Glutamatergic neuron (in vitro differentiated cells): Measurements from ENCODE around the gene CAMSAP3. TPM values are rescaled to one million over a fixed set of nuclear protein-coding genes. Genes with fewer than 3 reads are reported as not detected.
A peak's percentile ranks its signal among the peaks of the same experiment; 100 is the strongest.

ENCODE experiments used
- DNase-seq: peaks from one replicate; pipeline ENCODE4 v3.0.0; 2022
- H3K27ac Mint-ChIP-seq: one replicate; pipeline ENCODE4 v1.8.0; 2020; ENCODE audit warnings: mild to moderate bottlenecking, mixed read lengths, inconsistent platforms; ENCODE audit not compliant: unreplicated experiment
- H3K27me3 Mint-ChIP-seq: one replicate; pipeline ENCODE4 v1.8.0; 2020; ENCODE audit warnings: mild to moderate bottlenecking, moderate library complexity, mixed read lengths, inconsistent platforms; ENCODE audit not compliant: unreplicated experiment
- H3K36me3 Mint-ChIP-seq: one replicate; pipeline ENCODE4 v1.8.0; 2020; ENCODE audit warnings: mild to moderate bottlenecking, mixed read lengths, inconsistent platforms; ENCODE audit not compliant: unreplicated experiment
- H3K4me1 Mint-ChIP-seq: one replicate; pipeline ENCODE4 v1.8.0; 2020; ENCODE audit warnings: mild to moderate bottlenecking, low read depth, mixed read lengths, inconsistent platforms; ENCODE audit not compliant: unreplicated experiment
- H3K4me3 Mint-ChIP-seq: one replicate; pipeline ENCODE4 v1.8.0; 2020; ENCODE audit warnings: mild to moderate bottlenecking, mixed read lengths, inconsistent platforms; ENCODE audit not compliant: unreplicated experiment
- H3K9me3 Mint-ChIP-seq: one replicate; pipeline ENCODE4 v1.8.0; 2020; ENCODE audit warnings: mild to moderate bottlenecking, moderate library complexity, mixed read lengths, inconsistent platforms; ENCODE audit not compliant: unreplicated experiment
- total RNA-seq: library from RNA; stranded (reverse); fragmentation: NEBNext Ultra II Directional; extraction: Animal tissue kit (Norgen Biotek cat#: 25700); gene quantifications from one replicate; pipeline ENCODE4 v1.2.1, GENCODE V29; 2021; ENCODE audit not compliant: unreplicated experiment
- TF ChIP-seq, protein P1 (sequence below): fragments of 200-600 bp; sonication (generic); IDR thresholded peaks from one replicate; pipeline ENCODE4 v1.5.0; 2021; ENCODE audit not compliant: partially characterized antibody, unreplicated experiment

The CAMSAP3 gene
- total RNA-seq, 1 donor from 2014 or later = 47.6 TPM

DNA sequence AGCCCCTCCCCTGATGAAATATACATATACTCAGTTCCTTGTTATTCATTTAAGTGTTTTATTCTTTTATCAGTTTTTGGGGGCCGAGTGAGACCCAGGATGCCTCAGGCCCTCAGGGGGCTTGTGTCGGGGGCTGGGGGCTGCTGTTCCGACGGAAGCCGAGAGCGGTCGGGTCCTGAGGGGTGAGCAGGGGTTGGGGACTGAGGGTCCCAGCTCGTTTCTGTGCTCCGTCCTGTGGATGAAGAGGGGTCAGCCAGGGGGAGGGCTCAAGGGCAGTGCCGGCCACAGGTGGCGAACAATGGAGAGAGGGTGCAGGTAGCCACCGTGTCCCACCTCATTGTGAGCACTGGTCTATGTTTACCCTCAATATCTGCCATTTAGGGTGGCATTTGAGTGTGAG is 35.9 kb downstream of the CAMSAP3 start:
- no peak for DNase-seq
- TF ChIP-seq, protein P1, sequence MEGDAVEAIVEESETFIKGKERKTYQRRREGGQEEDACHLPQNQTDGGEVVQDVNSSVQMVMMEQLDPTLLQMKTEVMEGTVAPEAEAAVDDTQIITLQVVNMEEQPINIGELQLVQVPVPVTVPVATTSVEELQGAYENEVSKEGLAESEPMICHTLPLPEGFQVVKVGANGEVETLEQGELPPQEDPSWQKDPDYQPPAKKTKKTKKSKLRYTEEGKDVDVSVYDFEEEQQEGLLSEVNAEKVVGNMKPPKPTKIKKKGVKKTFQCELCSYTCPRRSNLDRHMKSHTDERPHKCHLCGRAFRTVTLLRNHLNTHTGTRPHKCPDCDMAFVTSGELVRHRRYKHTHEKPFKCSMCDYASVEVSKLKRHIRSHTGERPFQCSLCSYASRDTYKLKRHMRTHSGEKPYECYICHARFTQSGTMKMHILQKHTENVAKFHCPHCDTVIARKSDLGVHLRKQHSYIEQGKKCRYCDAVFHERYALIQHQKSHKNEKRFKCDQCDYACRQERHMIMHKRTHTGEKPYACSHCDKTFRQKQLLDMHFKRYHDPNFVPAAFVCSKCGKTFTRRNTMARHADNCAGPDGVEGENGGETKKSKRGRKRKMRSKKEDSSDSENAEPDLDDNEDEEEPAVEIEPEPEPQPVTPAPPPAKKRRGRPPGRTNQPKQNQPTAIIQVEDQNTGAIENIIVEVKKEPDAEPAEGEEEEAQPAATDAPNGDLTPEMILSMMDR = no peak
- no peak overlapping the region for H3K27ac Mint-ChIP-seq
- H3K4me3 Mint-ChIP-seq = no peak overlapping the region
- H3K36me3 Mint-ChIP-seq = no peaks in the 10 kb centered on the region
- peaks cover 11% of the 10 kb centered on the region for H3K4me1 Mint-ChIP-seq
- H3K9me3 Mint-ChIP-seq = peaks cover 16% of the 10 kb centered on the region
- peaks cover 18% of the 10 kb centered on the region for H3K27me3 Mint-ChIP-seq

DNA sequence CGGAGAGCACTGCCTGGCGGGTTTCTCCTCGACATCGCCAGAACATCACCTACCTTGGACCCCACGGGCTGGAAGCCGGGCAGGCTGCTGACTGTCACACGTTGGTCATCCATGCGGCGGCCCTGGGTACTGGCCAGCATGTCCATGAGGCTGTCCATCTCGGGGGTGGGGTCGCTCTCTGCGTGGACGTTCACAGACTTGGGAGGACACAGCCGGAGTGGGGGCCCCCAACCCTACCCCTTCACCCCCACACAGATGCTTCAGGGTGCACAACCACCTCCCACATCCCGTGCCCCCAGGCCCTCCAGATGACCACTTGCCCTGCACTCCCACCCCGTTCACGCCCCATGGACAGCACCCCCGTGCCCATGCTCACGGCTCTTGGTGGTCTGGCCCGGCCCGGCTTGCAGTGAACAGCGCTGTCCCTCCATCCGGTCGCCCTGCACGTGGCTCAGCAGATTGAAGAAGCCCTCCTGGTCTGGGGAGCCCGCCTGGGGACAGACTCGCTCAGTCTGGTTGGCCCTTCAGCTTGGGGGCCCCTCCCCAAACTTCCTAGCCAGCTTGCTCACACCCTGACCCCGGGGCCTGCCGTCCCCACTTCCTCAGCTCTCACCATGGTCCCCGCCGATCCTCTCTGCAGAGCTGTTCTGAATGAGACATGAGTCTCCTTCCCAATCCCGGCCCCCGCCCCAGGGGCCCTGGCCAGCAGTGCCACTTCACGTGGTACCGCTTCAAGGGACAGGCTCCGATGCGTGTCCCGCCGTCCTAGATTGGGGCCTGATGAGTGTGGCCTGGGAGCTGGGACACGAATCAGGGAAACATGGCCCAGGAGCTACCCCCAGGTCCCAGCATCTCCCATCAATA is 36.9 kb downstream of the CAMSAP3 start:
- H3K4me3 Mint-ChIP-seq = no peak overlapping the region
- no peaks in the 10 kb centered on the region for H3K36me3 Mint-ChIP-seq
- peaks cover 11% of the 10 kb centered on the region for H3K4me1 Mint-ChIP-seq
- H3K27me3 Mint-ChIP-seq = peaks cover 20% of the 10 kb centered on the region
- H3K9me3 Mint-ChIP-seq = peaks cover 14% of the 10 kb centered on the region
- DNase-seq = no peak
- no peak overlapping the region for H3K27ac Mint-ChIP-seq
- TF ChIP-seq, protein P1 = no peak

DNA sequence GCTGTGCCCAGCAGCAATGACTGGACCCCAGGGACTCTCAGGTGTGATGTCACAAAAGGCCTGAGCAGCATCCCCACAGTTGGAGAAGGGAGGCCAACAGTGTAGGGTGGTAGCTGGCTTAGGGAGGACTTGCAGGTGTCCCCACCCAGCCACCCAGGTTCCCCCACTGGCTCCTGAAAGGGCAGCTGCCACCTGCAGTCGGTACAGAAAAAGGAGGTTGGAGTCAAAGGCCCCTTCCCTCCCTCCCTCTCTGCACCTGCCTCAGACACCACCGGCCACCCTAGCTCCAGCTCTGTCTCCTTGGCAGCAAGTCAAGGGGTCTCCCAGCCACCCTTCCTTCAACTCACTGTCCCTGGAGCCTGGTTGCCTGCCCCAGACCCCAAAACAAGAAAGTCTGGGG is 38.0 kb downstream of the CAMSAP3 start, which contains the start of gene PCP2:
Gene PCP2 (minus strand): TSS at position 22 of the 400 bp plus-strand sequence. CDS start 262 bp downstream, outside the sequence.
- Mint-ChIP-seq H3K9me3 (peaks cover 14% of the 10 kb centered on the region), H3K4me3 (no peak within 1 kb of the TSS), H3K4me1 (peaks cover 6% of the 10 kb centered on the region), H3K27me3 (peaks cover 18% of the 10 kb centered on the region), H3K27ac (no peak within 1 kb of the TSS), H3K36me3 (no peaks in the 10 kb centered on the region)
- TF ChIP-seq, protein P1 = no peak
- DNase-seq = no peak

DNA sequence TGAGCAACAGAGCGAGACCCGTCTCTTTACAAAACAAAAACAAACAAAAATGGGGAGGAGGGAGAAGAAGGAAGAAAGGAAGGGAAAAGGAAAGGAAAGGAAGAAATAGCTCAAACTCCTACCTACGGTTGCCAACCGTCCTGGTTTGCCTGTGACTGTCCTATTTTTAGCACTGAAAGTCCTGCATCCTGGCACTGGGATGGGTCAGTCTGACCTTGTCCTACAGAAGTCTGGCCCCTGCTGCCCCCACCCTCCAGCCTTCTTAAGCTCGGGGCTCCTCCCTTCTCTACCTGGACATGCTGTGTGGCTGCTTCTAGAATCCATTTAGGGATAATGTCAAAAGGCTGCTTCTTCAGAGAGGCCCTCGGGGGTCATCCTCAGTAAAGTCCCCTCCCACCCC is 40.0 kb downstream of the CAMSAP3 start:
- no peak for DNase-seq
- no peak overlapping the region for H3K27ac Mint-ChIP-seq
- peaks cover 15% of the 10 kb centered on the region for H3K4me1 Mint-ChIP-seq
- H3K36me3 Mint-ChIP-seq = no peaks in the 10 kb centered on the region
- peaks cover 15% of the 10 kb centered on the region for H3K9me3 Mint-ChIP-seq
- TF ChIP-seq, protein P1 = no peak
- peaks cover 19% of the 10 kb centered on the region for H3K27me3 Mint-ChIP-seq
- no peak overlapping the region for H3K4me3 Mint-ChIP-seq

DNA sequence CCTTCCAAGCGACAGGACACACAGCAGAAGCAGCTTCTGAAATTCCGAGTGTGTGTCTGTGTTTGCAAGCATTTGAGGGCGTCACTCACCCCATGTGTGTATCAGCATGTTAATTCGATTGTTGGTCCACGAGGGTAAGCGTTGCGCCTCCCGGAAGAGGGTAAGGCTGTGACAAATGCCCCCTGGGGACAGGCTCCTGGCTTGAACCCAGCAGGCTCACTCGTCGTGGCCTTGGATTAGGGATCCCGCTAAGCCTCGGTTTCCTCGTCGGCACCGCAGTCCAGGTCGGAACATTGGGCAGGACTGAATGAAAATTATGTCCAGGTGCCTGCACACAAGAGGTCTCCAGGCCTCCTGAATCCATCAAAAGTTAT is 40.6 kb downstream of the CAMSAP3 start:
- no peaks in the 10 kb centered on the region for H3K36me3 Mint-ChIP-seq
- no peak overlapping the region for H3K27ac Mint-ChIP-seq
- peak overlapping the region; percentile 49 for H3K4me3 Mint-ChIP-seq
- peaks cover 19% of the 10 kb centered on the region for H3K27me3 Mint-ChIP-seq
- TF ChIP-seq, protein P1 = no peak
- peaks cover 15% of the 10 kb centered on the region for H3K4me1 Mint-ChIP-seq
- DNase-seq = no peak
- peaks cover 15% of the 10 kb centered on the region for H3K9me3 Mint-ChIP-seq
